Spleen (tissue), 11 donors: Measurements from ENCODE around the gene NEUROD1. TPM values are rescaled to one million over a fixed set of nuclear protein-coding genes. Genes with fewer than 3 reads are reported as not detected.

ENCODE experiments used
- DNase-seq: peaks from one replicate; pipeline ENCODE4 v3.0.0-alpha.2; 2020
- H3K27ac ChIP-seq, 8 donors: fragments of 200-600 bp; sonication (generic) in 7 of 8; 1 replicate in 4 of 8; 2 replicates in 4 of 8; pipeline versions ENCODE4 v1.5.0 to v1.8.0; 2016 to 2021; ENCODE audit warnings: inconsistent platforms in 4 of 8, mild to moderate bottlenecking in 4 of 8, moderate library complexity in 1 of 8
- H3K27me3 ChIP-seq, 7 donors: fragments of 200-600 bp; sonication (generic) in 6 of 7; replicated peaks in 1 of 7; 1 replicate in 4 of 7; 2 replicates in 3 of 7; pipeline versions ENCODE4 v1.5.0 to v1.8.0; 2016 to 2021; ENCODE audit warnings: inconsistent platforms in 3 of 7, mild to moderate bottlenecking in 1 of 7
- H3K36me3 ChIP-seq, 6 donors: fragments of 200-600 bp; sonication (generic) in 5 of 6; 1 replicate in 4 of 6; 2 replicates in 2 of 6; pipeline versions ENCODE4 v1.5.0 to v1.8.0; 2016 to 2021; ENCODE audit warnings: inconsistent platforms in 2 of 6
- H3K4me1 ChIP-seq, 6 donors: fragments of 200-600 bp; sonication (generic) in 5 of 6; 1 replicate in 3 of 6; 2 replicates in 3 of 6; pipeline versions ENCODE4 v1.5.0 to v1.8.0; 2016 to 2021; ENCODE audit warnings: inconsistent platforms in 3 of 6
- H3K4me3 ChIP-seq, 8 donors: fragments of 200-600 bp; sonication (generic) in 7 of 8; 1 replicate in 4 of 8; 2 replicates in 4 of 8; pipeline versions ENCODE4 v1.5.0 to v1.8.0; 2016 to 2021; ENCODE audit warnings: inconsistent platforms in 4 of 8, mild to moderate bottlenecking in 4 of 8, moderate library complexity in 2 of 8
- H3K9me3 ChIP-seq, 8 donors: fragments of 200-600 bp; sonication (generic) in 7 of 8; 1 replicate in 4 of 8; 2 replicates in 4 of 8; pipeline versions ENCODE4 v1.5.0 to v1.8.0; 2016 to 2021; ENCODE audit warnings: inconsistent platforms in 4 of 8
- POLR2A ChIP-seq, 3 donors: fragments of 450-650 bp; IDR thresholded peaks; one replicate each; pipeline ENCODE4 v1.5.1; 2017; ENCODE audit warnings: antibody characterized with exemption in 3 of 3, mild to moderate bottlenecking in 1 of 3
- POLR2AphosphoS5 ChIP-seq, 3 donors: sonication (generic); formaldehyde crosslinking; IDR thresholded peaks; one replicate each; pipeline ENCODE4 v1.5.1; 2017; ENCODE audit warnings: antibody characterized with exemption in 3 of 3
- WGBS, 5 donors: extraction: QIAGEN DNeasy Blood & Tissue Kit in 3 of 5; methylation state at CpG; one replicate each; pipeline versions ENCODE4 v1.1.5 to v1.1.7; 2013 to 2018; 5-methylcytosine and 5-hydroxymethylcytosine counted together
- intact Hi-C: fragments of 100-400 bp; cut with DNase I; formaldehyde crosslinking; loops from one replicate; pipeline ENCODE4 v1.15.0; 2023; ENCODE audit warnings: low total_unique reads
- polyA plus RNA-seq, 3 donors: library from polyadenylated mRNA; stranded (reverse); fragments of 200-250 nt; gene quantifications; one replicate each; pipeline ENCODE4 v1.2.1, GENCODE V29; 2013
- total RNA-seq, 7 donors: library from RNA; depleted of rRNA in 3 of 7; stranded (reverse); fragments of >200 nt in 3 of 7; fragmentation: NEBNext Ultra II Directional in 4 of 7; extraction: Animal tissue kit (Norgen Biotek cat#: 25700) in 4 of 7; gene quantifications; one replicate each; pipeline versions ENCODE4 v1.1.0 to v1.2.1, GENCODE V29; 2016 to 2021
- TF ChIP-seq, protein P1 (sequence below), 11 experiments: fragments of 200-600 bp in 7 of 11; fragments of 450-650 bp in 4 of 11; sonication (generic) in 4 of 11; IDR thresholded peaks in 8 of 11; conservative IDR thresholded peaks in 3 of 11; 1 replicate in 7 of 11; 2 replicates in 4 of 11; pipeline versions ENCODE4 v1.4.0 to v1.8.0; 2016 to 2021; ENCODE audit warnings: antibody characterized with exemption in 11 of 11, inconsistent platforms in 4 of 11, mild to moderate bottlenecking in 1 of 11
- donor health status: healthy with polysubstance abuse.
- donor health status: DM: no; HTN: no; CAD: no; lungs with moderate emphysema.
- donor health status: DM: no; HTN: no; CAD: no.
- donor health status: Bipolar disorder and iron deficiency.
- donor health status: healthy.
- donor health status: DM: no; HTN: no; CAD: no.
- donor health status: DM: yes; HTN: yes; CAD: no.

NEUROD1 gene
- total and polyA plus RNA-seq, 10 donors = 0.10 TPM; not detected in 9

DNA sequence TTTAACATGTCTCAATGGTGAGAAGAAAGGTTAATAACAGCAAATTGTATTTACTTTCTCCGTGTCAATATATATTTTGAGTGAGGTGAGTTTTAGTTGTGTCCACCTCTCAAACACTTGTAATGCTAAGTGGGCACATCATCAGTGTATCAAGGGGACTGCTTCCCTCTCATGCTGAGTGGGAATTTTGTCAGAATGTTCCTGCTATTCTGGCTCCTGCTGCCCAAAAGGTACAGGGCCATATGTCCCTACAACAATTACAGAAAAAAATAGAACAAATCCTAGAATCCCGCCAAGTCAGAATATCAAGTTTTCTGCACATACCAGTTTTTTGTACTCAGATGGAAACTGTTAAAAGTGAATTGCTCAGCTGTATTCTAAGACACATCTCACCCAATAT lies 18.0 kb downstream of the NEUROD1 start:
- 91 to 100% (median 95%) methylated on average over 2 of the region's 2 CpGs for WGBS, 5 donors
- no peaks in the 10 kb centered on the region for H3K36me3 ChIP-seq
- DNase-seq = no peak
- TF ChIP-seq POLR2A (IDR thresholded peaks at IDR 0.05) (no peak), POLR2AphosphoS5 (IDR thresholded peaks at IDR 0.05) (no peak)
- TF ChIP-seq, protein P1, sequence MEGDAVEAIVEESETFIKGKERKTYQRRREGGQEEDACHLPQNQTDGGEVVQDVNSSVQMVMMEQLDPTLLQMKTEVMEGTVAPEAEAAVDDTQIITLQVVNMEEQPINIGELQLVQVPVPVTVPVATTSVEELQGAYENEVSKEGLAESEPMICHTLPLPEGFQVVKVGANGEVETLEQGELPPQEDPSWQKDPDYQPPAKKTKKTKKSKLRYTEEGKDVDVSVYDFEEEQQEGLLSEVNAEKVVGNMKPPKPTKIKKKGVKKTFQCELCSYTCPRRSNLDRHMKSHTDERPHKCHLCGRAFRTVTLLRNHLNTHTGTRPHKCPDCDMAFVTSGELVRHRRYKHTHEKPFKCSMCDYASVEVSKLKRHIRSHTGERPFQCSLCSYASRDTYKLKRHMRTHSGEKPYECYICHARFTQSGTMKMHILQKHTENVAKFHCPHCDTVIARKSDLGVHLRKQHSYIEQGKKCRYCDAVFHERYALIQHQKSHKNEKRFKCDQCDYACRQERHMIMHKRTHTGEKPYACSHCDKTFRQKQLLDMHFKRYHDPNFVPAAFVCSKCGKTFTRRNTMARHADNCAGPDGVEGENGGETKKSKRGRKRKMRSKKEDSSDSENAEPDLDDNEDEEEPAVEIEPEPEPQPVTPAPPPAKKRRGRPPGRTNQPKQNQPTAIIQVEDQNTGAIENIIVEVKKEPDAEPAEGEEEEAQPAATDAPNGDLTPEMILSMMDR (IDR thresholded peaks at IDR 0.05 in 8 of 11, conservative IDR thresholded peaks at IDR 0.05 in 3 of 11) = no peak
- intact Hi-C loops = no loop called here
- no peak overlapping the region for H3K4me3 ChIP-seq
- H3K4me1 ChIP-seq = peaks cover 0 to 6% (median 3%) of the 10 kb centered on the region in 6 donors
- peaks cover 0 to 12% (median 6%) of the 10 kb centered on the region in 7 donors for H3K27me3 ChIP-seq
- H3K27ac ChIP-seq = no peak overlapping the region
- H3K9me3 ChIP-seq = peaks cover 0 to 18% (median 13%) of the 10 kb centered on the region in 8 donors

DNA sequence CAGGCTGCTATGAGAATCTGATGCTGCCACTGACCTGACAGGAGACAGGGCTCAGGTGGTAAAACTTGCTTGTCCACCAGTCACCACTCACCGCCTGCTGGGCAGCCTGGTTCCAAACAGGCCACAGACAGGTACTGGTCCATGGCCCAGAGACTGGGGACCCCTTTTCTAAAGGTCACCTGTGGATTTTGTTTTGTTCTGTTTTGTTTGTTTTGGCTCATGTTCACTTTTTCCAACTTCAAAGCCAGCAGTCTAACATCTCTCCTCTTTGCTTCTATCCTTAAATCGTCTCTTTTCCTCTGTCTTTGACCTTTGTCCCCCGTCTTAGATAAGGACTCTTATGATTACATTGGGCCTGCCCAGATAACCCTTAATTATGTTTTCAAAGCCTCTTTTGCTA lies 20.1 kb downstream of the NEUROD1 start:
- Histone ChIP-seq H3K36me3 (no peaks in the 10 kb centered on the region), H3K4me3 (no peak overlapping the region), H3K9me3 (peaks cover 0 to 4% (median 0%) of the 10 kb centered on the region in 8 donors), H3K27ac (no peak overlapping the region), H3K27me3 (peaks cover 5 to 33% (median 15%) of the 10 kb centered on the region in 7 donors), H3K4me1 (peaks cover 0 to 19% (median 15%) of the 10 kb centered on the region in 6 donors)
- no peak for DNase-seq
- intact Hi-C loops = no loop called here
- TF ChIP-seq, protein P1 (IDR thresholded peaks at IDR 0.05 in 8 of 11, conservative IDR thresholded peaks at IDR 0.05 in 3 of 11) = no peak
- no peak for TF ChIP-seq POLR2A (IDR thresholded peaks at IDR 0.05)
- no peak for TF ChIP-seq POLR2AphosphoS5 (IDR thresholded peaks at IDR 0.05)
- 76 to 88% (median 81%) methylated on average over 3 of the region's 3 CpGs for WGBS, 5 donors

- Histone ChIP-seq H3K27me3 (peaks cover 5 to 33% (median 15%) of the 10 kb centered on the region in 7 donors), H3K36me3 (no peaks in the 10 kb centered on the region)
- DNase-seq = no peak
Observed at GRCh38 chr2:181658444-181658843, 21.9 kb downstream of the NEUROD1 start.

DNA sequence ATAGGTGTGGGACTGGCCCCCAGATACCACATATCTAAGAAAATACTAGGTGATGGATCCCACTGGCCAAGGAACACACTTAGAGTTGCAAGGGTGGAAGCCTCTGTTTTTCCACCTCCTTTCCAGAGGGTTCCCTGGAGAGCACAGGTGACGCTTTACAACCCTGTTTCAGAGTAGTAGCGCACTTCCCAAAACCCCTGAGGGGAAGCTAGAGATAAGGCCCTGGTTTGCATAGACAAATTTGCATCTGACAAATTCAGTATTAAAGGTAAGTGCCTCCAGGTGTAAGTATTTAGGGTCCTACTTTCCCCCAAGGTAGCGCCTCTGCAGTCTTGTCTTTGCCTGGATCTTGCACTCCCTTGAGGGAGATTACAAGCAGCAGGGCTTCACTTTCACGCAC lies 22.9 kb downstream of the NEUROD1 start:
- intact Hi-C loops = no loop called here
- H3K9me3 ChIP-seq = no peaks in the 10 kb centered on the region
- no peak for DNase-seq
- TF ChIP-seq, protein P1 (IDR thresholded peaks at IDR 0.05 in 8 of 11, conservative IDR thresholded peaks at IDR 0.05 in 3 of 11) = no peak
- TF ChIP-seq POLR2A (IDR thresholded peaks at IDR 0.05) (no peak), POLR2AphosphoS5 (IDR thresholded peaks at IDR 0.05) (no peak)
- no peak overlapping the region for H3K27ac ChIP-seq
- H3K27me3 ChIP-seq = peaks cover 5 to 33% (median 15%) of the 10 kb centered on the region in 7 donors
- peak overlapping the region in 6 of 8 donors; percentile 39 to 80 (median 55) for H3K4me3 ChIP-seq
- no peaks in the 10 kb centered on the region for H3K36me3 ChIP-seq
- WGBS, 5 donors = 63 to 72% (median 66%) methylated on average over 4 of the region's 4 CpGs
- H3K4me1 ChIP-seq = peaks cover 0 to 19% (median 15%) of the 10 kb centered on the region in 6 donors

More at GRCh38 chr2:181658444-181658843, 21.9 kb downstream of the NEUROD1 start:
- Histone ChIP-seq H3K4me3 (no peak overlapping the region), H3K4me1 (peaks cover 0 to 19% (median 15%) of the 10 kb centered on the region in 6 donors), H3K27ac (no peak overlapping the region), H3K9me3 (no peaks in the 10 kb centered on the region)
- no peak for TF ChIP-seq POLR2AphosphoS5 (IDR thresholded peaks at IDR 0.05)
- TF ChIP-seq, protein P1 (IDR thresholded peaks at IDR 0.05 in 8 of 11, conservative IDR thresholded peaks at IDR 0.05 in 3 of 11) = no peak
- no peak for TF ChIP-seq POLR2A (IDR thresholded peaks at IDR 0.05)
- 74 to 84% (median 77%) methylated on average over 4 of the region's 4 CpGs for WGBS, 5 donors
- intact Hi-C loops = no loop called here
